ENCODE data around the gene AIFM1. TPM values are rescaled to one million over a fixed set of nuclear protein-coding genes. Genes with fewer than 3 reads are reported as not detected.

Gene AIFM1
- polyA plus RNA-seq, 1 of the 3 experiments (the other 2 are of a cell fraction): 49.8 TPM

DNA sequence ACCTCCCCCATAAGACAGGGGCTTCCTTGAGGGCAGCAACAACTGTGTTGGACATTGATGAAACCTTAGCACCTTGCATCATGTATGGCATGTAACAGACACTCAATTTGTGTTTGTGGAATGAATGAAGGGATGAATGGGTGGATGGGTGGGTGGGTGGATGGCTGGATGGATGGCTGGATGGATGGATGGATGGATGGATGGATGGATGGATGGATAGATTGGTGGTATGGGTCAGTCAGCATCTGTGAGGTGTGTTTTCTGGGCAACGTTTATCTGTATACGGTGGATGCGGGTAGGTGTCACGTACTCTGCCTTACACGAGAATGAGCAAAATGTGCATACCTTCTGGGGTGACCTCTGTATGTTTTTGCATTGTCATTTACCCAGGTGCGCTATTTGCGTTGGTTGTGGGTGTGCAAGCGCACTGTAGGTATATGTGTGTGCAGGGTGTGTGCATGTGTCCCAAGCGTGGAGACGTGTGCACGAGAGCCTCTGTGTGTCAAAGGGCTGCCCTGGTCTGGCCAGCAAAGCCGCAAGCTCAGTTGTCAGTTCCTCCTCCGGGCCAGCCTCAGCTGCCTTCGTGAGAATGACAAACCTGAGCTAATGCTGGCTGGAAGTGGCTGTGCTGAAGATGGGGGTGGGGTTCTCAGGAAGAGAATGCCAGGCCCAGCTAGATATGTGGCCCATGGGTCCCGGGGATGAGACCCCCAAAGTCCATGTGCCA, 81.8 kb downstream of the AIFM1 start:
- Histone ChIP-seq H3K4me2 (no peak overlapping the region), H3K9me2 (no peaks in the 10 kb centered on the region), H3K36me3 (replicated peaks in 1 of 2; ENCODE audit: control insufficient read depth in 1 of 2, insufficient read depth in 2 of 2, low read length in 1 of 2) (no peaks in the 10 kb centered on the region), H3K27ac (ENCODE audit: low read depth in 2 of 2, low read length in 1 of 2) (no peak overlapping the region), H4K20me1 (ENCODE audit: insufficient read depth) (no peaks in the 10 kb centered on the region), H3K4me1 (ENCODE audit: control insufficient read depth in 1 of 2, insufficient read depth in 2 of 2, low read depth in 1 of 2, low read length in 1 of 2) (peaks cover 0 to 17% of the 10 kb centered on the region in 2 experiments; a peak in 1 of 4 replicates), H3F3A (replicated peaks; ENCODE audit: insufficient read depth) (no peaks in the 10 kb centered on the region), H2AFZ (ENCODE audit: low read depth) (no peak overlapping the region), H3K4me3 (ENCODE audit: low read depth in 2 of 2, low read length in 1 of 2) (no peak overlapping the region), H3K27me3 (ENCODE audit: insufficient read depth) (peaks cover 36% of the 10 kb centered on the region; the same call in 1 of the 2 replicates), H3K9ac (no peak overlapping the region), H3K9me3 (no peaks in the 10 kb centered on the region), H3K79me2 (ENCODE audit: insufficient read depth) (no peaks in the 10 kb centered on the region)
- no peak for TF ChIP-seq YY1 (IDR thresholded peaks at IDR 0.05; ENCODE audit: low read depth)
- no peak for TF ChIP-seq MAX (IDR thresholded peaks at IDR 0.05; ENCODE audit: low read depth)
- TF ChIP-seq RCOR1 (IDR thresholded peaks at IDR 0.05; ENCODE audit: low read length): no peak
- no peak for DNase-seq
- 72% methylated on average over 15 of the region's 15 CpGs for WGBS (ENCODE audit: low lambda C conversion rate)
- CTCF ChIA-PET: interaction anchor here (1.0 kb wide), 1 partner anchor 36 kb away, joined by 3 read pairs; no protein-coding TSS in a partner anchor
- POLR2A ChIA-PET: no interaction called here

GRCh38 chrX:130083107-130083490, 82.5 kb downstream of the AIFM1 start:
- Histone ChIP-seq H3K4me1 (ENCODE audit: control insufficient read depth in 1 of 2, insufficient read depth in 2 of 2, low read depth in 1 of 2, low read length in 1 of 2) (peaks cover 0 to 17% of the 10 kb centered on the region in 2 experiments; a peak in 1 of 4 replicates), H3K9me2 (no peaks in the 10 kb centered on the region), H3K27ac (ENCODE audit: low read depth in 2 of 2, low read length in 1 of 2) (no peak overlapping the region), H3K27me3 (ENCODE audit: insufficient read depth) (peaks cover 36% of the 10 kb centered on the region; the same call in 1 of the 2 replicates), H2AFZ (ENCODE audit: low read depth) (no peak overlapping the region), H4K20me1 (ENCODE audit: insufficient read depth) (no peaks in the 10 kb centered on the region), H3F3A (replicated peaks; ENCODE audit: insufficient read depth) (no peaks in the 10 kb centered on the region), H3K36me3 (replicated peaks in 1 of 2; ENCODE audit: control insufficient read depth in 1 of 2, insufficient read depth in 2 of 2, low read length in 1 of 2) (no peaks in the 10 kb centered on the region), H3K79me2 (ENCODE audit: insufficient read depth) (no peaks in the 10 kb centered on the region), H3K4me3 (ENCODE audit: low read depth in 2 of 2, low read length in 1 of 2) (no peak overlapping the region), H3K9me3 (no peaks in the 10 kb centered on the region), H3K9ac (no peak overlapping the region), H3K4me2 (no peak overlapping the region)
- no peak for TF ChIP-seq FOXM1 (IDR thresholded peaks at IDR 0.05; ENCODE audit: low read depth)
- no peak for TF ChIP-seq MAX (IDR thresholded peaks at IDR 0.05; ENCODE audit: low read depth)
- ChIA-PET CTCF (no interaction called here), POLR2A (no interaction called here)
- 60% methylated on average over 6 of the region's 7 CpGs for WGBS (ENCODE audit: low lambda C conversion rate)
- no peak for DNase-seq

DNA sequence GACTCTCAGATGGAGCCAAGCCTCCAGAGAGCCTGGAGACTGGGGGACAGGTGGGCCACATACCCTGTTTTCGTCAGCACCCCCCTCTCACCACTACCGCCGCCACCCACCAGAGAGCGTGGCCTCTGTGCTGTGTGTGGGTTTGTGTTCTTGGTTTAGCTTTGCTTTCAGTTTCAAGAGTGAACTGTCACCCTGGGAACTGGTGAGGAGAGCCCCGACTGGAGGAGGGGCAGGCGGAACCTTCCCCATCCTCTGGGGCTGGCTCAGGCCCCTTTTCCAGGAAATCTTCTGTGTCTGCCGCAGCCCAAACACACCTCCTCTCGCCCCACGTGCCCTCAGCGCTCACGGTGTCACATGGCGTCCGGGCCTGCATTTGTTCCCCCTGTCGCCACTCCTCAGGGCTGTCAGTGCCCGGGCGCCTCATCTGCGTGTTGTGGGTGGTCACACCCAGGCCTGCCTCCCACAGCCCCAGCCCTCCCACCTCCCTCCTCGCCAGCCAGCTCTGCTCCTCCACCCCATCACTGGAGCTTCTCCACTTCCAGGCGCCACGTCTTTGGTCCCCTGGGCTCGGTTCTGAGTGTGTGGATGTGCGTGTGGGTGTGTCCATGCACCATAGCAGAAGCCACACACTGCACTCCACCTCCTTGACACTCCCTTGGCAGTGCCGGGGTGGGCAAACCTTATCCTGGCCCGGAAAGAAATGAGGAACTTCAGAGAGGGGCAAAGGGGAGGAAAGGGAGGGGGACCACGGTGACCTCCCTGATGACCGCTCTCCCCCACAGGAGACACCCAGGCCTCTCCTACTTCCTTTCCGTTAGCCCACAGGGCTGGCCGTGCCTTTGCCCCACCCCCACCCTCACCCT, 83.2 kb downstream of the AIFM1 start:
- Histone ChIP-seq H3K4me3 (ENCODE audit: low read depth in 2 of 2, low read length in 1 of 2) (no peak overlapping the region), H3K27ac (ENCODE audit: low read depth in 2 of 2, low read length in 1 of 2) (no peak overlapping the region), H3K79me2 (ENCODE audit: insufficient read depth) (no peaks in the 10 kb centered on the region), H3K27me3 (ENCODE audit: insufficient read depth) (peaks cover 36% of the 10 kb centered on the region; the same call in 1 of the 2 replicates), H3K9ac (no peak overlapping the region), H3K4me1 (ENCODE audit: control insufficient read depth in 1 of 2, insufficient read depth in 2 of 2, low read depth in 1 of 2, low read length in 1 of 2) (peaks cover 0 to 17% of the 10 kb centered on the region in 2 experiments; a peak in 1 of 4 replicates), H3F3A (replicated peaks; ENCODE audit: insufficient read depth) (no peaks in the 10 kb centered on the region), H3K9me3 (no peaks in the 10 kb centered on the region), H3K36me3 (replicated peaks in 1 of 2; ENCODE audit: control insufficient read depth in 1 of 2, insufficient read depth in 2 of 2, low read length in 1 of 2) (no peaks in the 10 kb centered on the region), H4K20me1 (ENCODE audit: insufficient read depth) (no peaks in the 10 kb centered on the region), H3K4me2 (no peak overlapping the region), H3K9me2 (no peaks in the 10 kb centered on the region), H2AFZ (ENCODE audit: low read depth) (no peak overlapping the region)
- POLR2A ChIA-PET: no interaction called here
- no peak for DNase-seq
- TF ChIP-seq RFX5 (IDR thresholded peaks at IDR 0.05; ENCODE audit: low read length) (no peak), GATA2 (CRISPR knock-in tag; IDR thresholded peaks at IDR 0.05) (no peak), ELF1 (IDR thresholded peaks at IDR 0.05) (no peak), CTCF (IDR thresholded peaks at IDR 0.05) (no peak), TEAD4 (IDR thresholded peaks at IDR 0.05; ENCODE audit: borderline replicate concordance, insufficient read depth) (no peak), MXI1 (IDR thresholded peaks at IDR 0.05; ENCODE audit: low read depth, low read length) (no peak)
- CTCF ChIA-PET: interaction anchor here (3.3 kb wide), 1 partner anchor 39 kb away, joined by 26 read pairs; no protein-coding TSS in a partner anchor
- WGBS (ENCODE audit: low lambda C conversion rate): 55% methylated on average over 25 of the region's 28 CpGs
